HepG2 (cell line): ENCODE measurements around the gene SPAG9. TPM values are rescaled to one million over a fixed set of nuclear protein-coding genes. Genes with fewer than 3 reads are reported as not detected.

ENCODE experiments used
- ATAC-seq: fragments of 200-7000 bp; cut with Tn5 transposase; 3 replicates; pipeline ENCODE4 v1.9.1; 2020; ENCODE audit warnings: mild to moderate bottlenecking, moderate library complexity
- BruUV-seq: library from RNA; stranded (reverse); fragments of 400-500 nt; replicated peaks from 2 replicates; lab custom pipeline; 2021; lab: Mats Ljungman, UMichigan
- CTCF ChIA-PET: fragments of 300-600 bp; formaldehyde crosslinking; extraction: SDS; loops from one replicate; lab custom pipeline; 2021; ENCODE audit warnings: low total read pairs, inconsistent platforms, low intra/inter-chr PET ratio; lab: Yijun Ruan, JAX
- POLR2A ChIA-PET: fragments of 350-600 bp; sonication (Branson Sonifier 250); formaldehyde crosslinking; loops from one replicate; lab custom pipeline; 2020; ENCODE audit warnings: antibody characterized with exemption, inconsistent platforms; lab: Yijun Ruan, JAX
- DNase-seq: peaks from one replicate; pipeline ENCODE4 v3.0.0-alpha.2; 2015; ENCODE audit warnings: low spot score
- FAIRE-seq: peaks from 3 replicates; lab custom pipeline; 2011; peaks lifted over from hg19 to GRCh38; lab: Jason Lieb, UNC
- H2AFZ ChIP-seq: one replicate; pipeline ENCODE4 v1.6.1; 2011; ENCODE audit warnings: low read length, inconsistent platforms
- H3K27ac ChIP-seq: fragments of 300-600 bp; 3 replicates; pipeline ENCODE4 v1.8.0; 2011; ENCODE audit warnings: mixed run types, mild to moderate bottlenecking, mixed read lengths, low read length, inconsistent platforms; ENCODE audit not compliant: insufficient read depth; ENCODE audit errors: extremely low read length
- H3K27me3 ChIP-seq, 2 experiments: fragments of 200-600 bp in 1 of 2; 2 replicates in 1 of 2; 3 replicates in 1 of 2; pipeline versions ENCODE4 v1.6.0 to v1.8.0; 2011; ENCODE audit warnings: low read length in 2 of 2, mild to moderate bottlenecking in 2 of 2, moderate library complexity in 2 of 2, inconsistent platforms in 1 of 2; ENCODE audit not compliant: insufficient read depth in 2 of 2, control insufficient read depth in 1 of 2
- H3K36me3 ChIP-seq, 2 experiments: fragments of 200-600 bp in 1 of 2; replicated peaks in 1 of 2; 2 replicates in 1 of 2; 3 replicates in 1 of 2; pipeline versions ENCODE4 v1.5.1 to v1.8.0; 2011; ENCODE audit warnings: low read length in 2 of 2, inconsistent platforms in 1 of 2; ENCODE audit not compliant: insufficient read depth in 2 of 2, control insufficient read depth in 1 of 2
- H3K4me1 ChIP-seq: 2 replicates; pipeline ENCODE4 v1.5.1; 2012; ENCODE audit warnings: low read length, inconsistent platforms; ENCODE audit not compliant: insufficient read depth
- H3K4me2 ChIP-seq: 2 replicates; pipeline ENCODE4 v1.6.0; 2011; ENCODE audit warnings: low read depth, low read length, inconsistent platforms
- H3K4me3 ChIP-seq, 3 experiments: fragments of 200-600 bp in 1 of 3; sonication (generic), shearing (Covaris generic) in 1 of 3; replicated peaks in 1 of 3; 2 replicates each; pipeline ENCODE4 v1.5.1; 2011 to 2016; ENCODE audit warnings: low read length in 3 of 3, inconsistent platforms in 2 of 3, low read depth in 2 of 3, mild to moderate bottlenecking in 2 of 3, control low read depth in 1 of 3, mixed read lengths in 1 of 3; ENCODE audit not compliant: insufficient read depth in 1 of 3
- H3K79me2 ChIP-seq: one replicate; pipeline ENCODE4 v1.6.1; 2011; ENCODE audit warnings: low read length, inconsistent platforms; ENCODE audit not compliant: insufficient read depth
- H3K9ac ChIP-seq: 2 replicates; pipeline ENCODE4 v1.6.0; 2011; ENCODE audit warnings: mild to moderate bottlenecking, low read depth, low read length, inconsistent platforms; ENCODE audit not compliant: insufficient read depth
- H3K9me3 ChIP-seq: 2 replicates; pipeline ENCODE4 v1.5.1; 2012; ENCODE audit warnings: mild to moderate bottlenecking, low read length
- H4K20me1 ChIP-seq: 2 replicates; pipeline ENCODE4 v1.6.0; 2011; ENCODE audit warnings: inconsistent platforms, mild to moderate bottlenecking, low read length, moderate library complexity; ENCODE audit not compliant: insufficient read depth
- KDM5B ChIP-seq: sonication (generic); formaldehyde crosslinking; IDR thresholded peaks from 2 replicates; pipeline ENCODE4 v1.4.0; 2020; ENCODE audit warnings: missing genetic modification reagents, mild to moderate bottlenecking, borderline replicate concordance
- NR2F1 ChIP-seq, 2 experiments: fragments of 450-650 bp in 1 of 2; formaldehyde crosslinking in 1 of 2; IDR thresholded peaks; 2 replicates each; pipeline versions ENCODE4 v1.5.0 to v1.6.1; 2016 to 2020; ENCODE audit warnings: mild to moderate bottlenecking in 1 of 2, missing compliant biosample characterization in 1 of 2, missing genetic modification reagents in 1 of 2, moderate library complexity in 1 of 2
- RFX3 ChIP-seq: IDR thresholded peaks from 2 replicates; pipeline ENCODE4 v1.6.1; 2016; ENCODE audit warnings: missing biosample characterization, missing genetic modification reagents
- ZFY ChIP-seq: sonication (generic); formaldehyde crosslinking; IDR thresholded peaks from 2 replicates; pipeline ENCODE4 v1.4.0; 2020; ENCODE audit warnings: missing genetic modification reagents
- ZNF652 ChIP-seq: IDR thresholded peaks from 2 replicates; pipeline ENCODE4 v1.6.1; 2016; ENCODE audit warnings: low read depth, borderline replicate concordance
- ZSCAN31 ChIP-seq: sonication (generic); formaldehyde crosslinking; IDR thresholded peaks from 2 replicates; pipeline ENCODE4 v1.5.0; 2020; ENCODE audit warnings: low read depth, mild to moderate bottlenecking, missing genetic modification reagents
- ZUFSP ChIP-seq: sonication (generic); formaldehyde crosslinking; IDR thresholded peaks from 2 replicates; pipeline ENCODE4 v1.9.0; 2021; ENCODE audit warnings: missing genetic modification reagents, mild to moderate bottlenecking, borderline replicate concordance
- whole genome bisulfite sequencing: methylation state at CpG from one replicate; pipeline ENCODE4 v1.1.6; 2017; ENCODE audit warnings: low lambda C conversion rate; 5-methylcytosine and 5-hydroxymethylcytosine counted together
- in situ Hi-C: cut with HindIII; loops from 2 replicates; pipeline ENCODE4 v1.10.0; 2017; ENCODE audit warnings: low pct_unique_long_range_greater_than_20kb; ENCODE audit not compliant: extremely low pct_ligation_motif_present
- intact Hi-C: fragments of 100-400 bp; cut with micrococcal nuclease; formaldehyde crosslinking; loops from one replicate; pipeline ENCODE4 v1.10.0; 2022; ENCODE audit not compliant: unreplicated experiment
- polyA plus RNA-seq, 8 experiments: library from polyadenylated mRNA; depleted of rRNA in 3 of 8; stranded (reverse) in 7 of 8; unstranded in 1 of 8; fragments of >200 nt; fragmentation: Illumina TruSeq in 4 of 8; extraction: Trizol in 4 of 8; gene quantifications; 2 replicates each; pipeline versions ENCODE4 v1.2.1 to v1.2.3, GENCODE V29; 2011 to 2016; ENCODE audit warnings: low read depth in 4 of 8, missing spikeins in 1 of 8, mixed read lengths in 1 of 8; ENCODE audit not compliant: insufficient read depth in 1 of 8
- total RNA-seq, 5 experiments: library from RNA; depleted of rRNA; stranded (reverse); fragments of >200 nt; fragmentation: Illumina TruSeq; extraction: Trizol; gene quantifications; 2 replicates each; pipeline ENCODE4 v1.2.3, GENCODE V29; 2016; ENCODE audit warnings: low read depth in 1 of 5

SPAG9 gene
- total and polyA plus RNA-seq, 2 of the 13 experiments (the other 11 are each of a cell fraction or from before 2014, with no cell fraction given): 43.2 to 78.6 TPM

GRCh38 chr17:51005768-51006167 is 114.9 kb downstream of the SPAG9 start:
- no peak for TF ChIP-seq ZFY (CRISPR knock-in tag)
- TF ChIP-seq ZNF652 (CRISPR knock-in tag): peak; percentile 77
- TF ChIP-seq KDM5B (CRISPR knock-in tag): no peak
- no peak for TF ChIP-seq RFX3 (CRISPR knock-in tag)
- TF ChIP-seq NR2F1 (CRISPR knock-in tag; IDR thresholded peaks at IDR 0.05): no peak
- TF ChIP-seq ZUFSP: no peak
- no peak for TF ChIP-seq ZSCAN31
- Histone ChIP-seq H3K4me3 (no peak overlapping the region), H4K20me1 (no peaks in the 10 kb centered on the region), H3K27me3 (no peaks in the 10 kb centered on the region), H3K9ac (no peak overlapping the region), H2AFZ (no peak overlapping the region), H3K27ac (no peak overlapping the region), H3K36me3 (peaks cover 17 to 39% of the 10 kb centered on the region in 2 experiments), H3K4me2 (no peak overlapping the region), H3K4me1 (peaks cover 17% of the 10 kb centered on the region), H3K79me2 (no peaks in the 10 kb centered on the region), H3K9me3 (no peaks in the 10 kb centered on the region)
- no TSS peak for BruUV-seq
- ChIA-PET POLR2A (interaction anchor here (1.1 kb wide), 1 partner anchor 147 kb away, joined by 4 read pairs; the partner anchor contains the start of gene NME1), CTCF (no interaction called here)
- ATAC-seq (peak; percentile 40; the same call in 1 of the 3 replicates), DNase-seq (no peak), FAIRE-seq (no peak)
- in situ Hi-C loops: loop anchor here (10.0 kb wide), 1 partner anchor 49 kb away; no protein-coding TSS in a partner anchor
- intact Hi-C loops: loop anchor here (5.0 kb wide), 1 partner anchor 1508 kb away; the partner anchor contains the start of gene NGFR
- 95% methylated on average over 2 of the region's 2 CpGs for WGBS
